HTERT RPE-1 (cell line): ENCODE data around the gene CX3CL1.
"Not testable (repeated sequence)": the region's sequence is repeated elsewhere in the genome, so short reads cannot be mapped to it uniquely, and the experiment has no call there.

Experiments
- in situ Hi-C: fragments of 300-500 bp; cut with MboI; formaldehyde crosslinking; loops from 4 replicates; pipeline ENCODE4 v1.14.3; 2020; ENCODE audit warnings: low sequenced_read_pairs

CX3CL1 gene

GRCh38 chr16:57372372-57373116, at the start of gene CX3CL1:
Gene CX3CL1, plus strand, starts transcription at chr16:57372490. Its CDS starts 79 bp downstream, at chr16:57372569.
- in situ Hi-C loops = no loop called here

- in situ Hi-C loops = no loop called here
Observed at GRCh38 chr16:57324749-57325148, 47.5 kb upstream of the CX3CL1 start.

GRCh38 chr16:57325458-57325857, 46.8 kb upstream of the CX3CL1 start:
- in situ Hi-C loops = no loop called here

GRCh38 chr16:57329718-57330327, 42.5 kb upstream of the CX3CL1 start:
- in situ Hi-C loops = no loop called here

GRCh38 chr16:57331355-57331754, 40.9 kb upstream of the CX3CL1 start:
- in situ Hi-C loops = no loop called here

GRCh38 chr16:57333402-57333801, 38.9 kb upstream of the CX3CL1 start:
- in situ Hi-C loops = no loop called here

- in situ Hi-C loops = no loop called here
Observed at GRCh38 chr16:57335366-57335765, 36.9 kb upstream of the CX3CL1 start.

- in situ Hi-C loops = no loop called here
Observed at GRCh38 chr16:57341062-57341440, 31.2 kb upstream of the CX3CL1 start.

- in situ Hi-C loops = no loop called here
Observed at GRCh38 chr16:57341441-57342303, 30.6 kb upstream of the CX3CL1 start.

- in situ Hi-C loops = not testable (repeated sequence)
Observed at GRCh38 chr16:57342606-57343005, 29.7 kb upstream of the CX3CL1 start.

GRCh38 chr16:57343221-57343620, 29.1 kb upstream of the CX3CL1 start:
- in situ Hi-C loops = no loop called here

- in situ Hi-C loops = not testable (repeated sequence)
Observed at GRCh38 chr16:57344094-57344493, 28.2 kb upstream of the CX3CL1 start.

GRCh38 chr16:57345021-57345420, 27.3 kb upstream of the CX3CL1 start:
- in situ Hi-C loops = no loop called here

- in situ Hi-C loops = no loop called here
Observed at GRCh38 chr16:57345666-57346204, 26.6 kb upstream of the CX3CL1 start.

- in situ Hi-C loops = no loop called here
Observed at GRCh38 chr16:57347858-57348257, 24.4 kb upstream of the CX3CL1 start.

- in situ Hi-C loops = no loop called here
Observed at GRCh38 chr16:57348327-57348726, 24.0 kb upstream of the CX3CL1 start.

- in situ Hi-C loops = no loop called here
Observed at GRCh38 chr16:57349212-57350031, 22.9 kb upstream of the CX3CL1 start.

- in situ Hi-C loops = no loop called here
Observed at GRCh38 chr16:57352636-57353047, 19.6 kb upstream of the CX3CL1 start.

GRCh38 chr16:57354311-57354710, 18.0 kb upstream of the CX3CL1 start:
- in situ Hi-C loops = no loop called here

- in situ Hi-C loops = no loop called here
Observed at GRCh38 chr16:57355898-57356414, 16.3 kb upstream of the CX3CL1 start.
